H1 (cell line): ENCODE data around the gene CHD9NB. TPM values are rescaled to one million over a fixed set of nuclear protein-coding genes. Genes with fewer than 3 reads are reported as not detected.

Experiments
- CTCF ChIA-PET: fragments of 300-600 bp; sonication (Branson Sonifier 250); formaldehyde crosslinking; loops from one replicate; lab custom pipeline; 2021; ENCODE audit not compliant: partially characterized antibody; lab: Charles Lee
- POLR2A ChIA-PET: fragments of 300-600 bp; sonication (Branson Sonifier 250); formaldehyde crosslinking; loops from one replicate; lab custom pipeline; 2021; ENCODE audit warnings: inconsistent platforms; ENCODE audit not compliant: partially characterized antibody; lab: Charles Lee
- DNase-seq, 2 experiments: peaks; one replicate each; pipeline versions ENCODE4 v3.0.0 to v3.0.0-alpha.2; 2010 to 2022; ENCODE audit warnings: low spot score in 2 of 2, low read depth in 1 of 2, mixed read lengths in 1 of 2
- FAIRE-seq: peaks from 2 replicates; lab custom pipeline; 2011; peaks lifted over from hg19 to GRCh38; lab: Jason Lieb, UNC
- H2AFZ ChIP-seq: 2 replicates; pipeline ENCODE4 v1.8.1; 2012; ENCODE audit warnings: low read length, inconsistent platforms
- H2AK5ac ChIP-seq: 2 replicates; pipeline ENCODE4 v1.6.1; 2013; ENCODE audit warnings: low read depth, low read length
- H2BK120ac ChIP-seq: replicated peaks from 2 replicates; pipeline ENCODE3; 2013; ENCODE audit warnings: low read depth, low read length, inconsistent platforms
- H2BK12ac ChIP-seq: 2 replicates; pipeline ENCODE4 v1.6.1; 2013; ENCODE audit warnings: low read depth, low read length
- H2BK15ac ChIP-seq: 2 replicates; pipeline ENCODE4 v1.6.1; 2013; ENCODE audit warnings: low read length
- H2BK20ac ChIP-seq: 2 replicates; pipeline ENCODE4 v1.6.1; 2013; ENCODE audit warnings: low read length
- H2BK5ac ChIP-seq: 2 replicates; pipeline ENCODE4 v1.6.1; 2013; ENCODE audit warnings: low read depth, low read length
- H3K14ac ChIP-seq: 2 replicates; pipeline ENCODE4 v1.6.1; 2013; ENCODE audit warnings: inconsistent platforms; ENCODE audit not compliant: insufficient read length
- H3K18ac ChIP-seq: 2 replicates; pipeline ENCODE4 v1.6.1; 2013; ENCODE audit warnings: low read length; ENCODE audit errors: extremely low read depth
- H3K23ac ChIP-seq: 2 replicates; pipeline ENCODE4 v1.6.1; 2013; ENCODE audit warnings: inconsistent platforms; ENCODE audit not compliant: insufficient read length
- H3K23me2 ChIP-seq: 2 replicates; pipeline ENCODE4 v1.6.1; 2013; ENCODE audit warnings: low read depth, low read length
- H3K27ac ChIP-seq: 2 replicates; pipeline ENCODE4 v1.6.1; 2011; ENCODE audit warnings: low read depth, low read length, inconsistent platforms
- H3K27me3 ChIP-seq, 4 experiments: replicated peaks in 1 of 4; 1 replicate in 1 of 4; 2 replicates in 3 of 4; pipeline versions ENCODE4 v1.6.1 to v1.8.1; 2011 to 2013; ENCODE audit warnings: low read length in 3 of 4, mild to moderate bottlenecking in 3 of 4, inconsistent platforms in 2 of 4, mixed read lengths in 2 of 4, moderate library complexity in 1 of 4; ENCODE audit not compliant: control insufficient read depth in 3 of 4, insufficient read depth in 3 of 4; ENCODE audit errors: extremely low read depth in 1 of 4
- H3K36me3 ChIP-seq, 4 experiments: 2 replicates each; pipeline versions ENCODE4 v1.6.1 to v1.8.1; 2011 to 2013; ENCODE audit warnings: mild to moderate bottlenecking in 4 of 4, low read length in 3 of 4, moderate library complexity in 2 of 4, control low read depth in 1 of 4, inconsistent platforms in 1 of 4; ENCODE audit not compliant: insufficient read depth in 4 of 4, control insufficient read depth in 2 of 4
- H3K4ac ChIP-seq: replicated peaks from 2 replicates; pipeline ENCODE3; 2013; ENCODE audit warnings: low read length, low read depth, mixed read lengths, inconsistent platforms; ENCODE audit not compliant: insufficient read length
- H3K4me1 ChIP-seq, 4 experiments: replicated peaks in 1 of 4; 1 replicate in 1 of 4; 2 replicates in 3 of 4; pipeline versions ENCODE4 v1.6.1 to v1.8.1; 2011 to 2013; ENCODE audit warnings: low read length in 3 of 4, inconsistent platforms in 2 of 4, mixed read lengths in 1 of 4; ENCODE audit not compliant: insufficient read depth in 4 of 4, control insufficient read depth in 3 of 4
- H3K4me2 ChIP-seq, 2 experiments: 2 replicates each; pipeline versions ENCODE4 v1.6.1 to v1.8.1; 2011 to 2013; ENCODE audit warnings: low read depth in 2 of 2, low read length in 2 of 2, control low read depth in 1 of 2, inconsistent platforms in 1 of 2, mild to moderate bottlenecking in 1 of 2; ENCODE audit not compliant: insufficient read depth in 1 of 2
- H3K4me3 ChIP-seq, 4 experiments: fragments of 200-600, 300-600 bp in 1 of 4; sonication (generic), shearing (Covaris generic), sonication (Bioruptor Twin) in 1 of 4; 2 replicates each; pipeline versions ENCODE4 v1.5.1 to v1.8.1; 2011 to 2016; ENCODE audit warnings: low read length in 4 of 4, low read depth in 3 of 4, control low read depth in 2 of 4, inconsistent platforms in 2 of 4, mild to moderate bottlenecking in 2 of 4, mixed read lengths in 1 of 4, moderate library complexity in 1 of 4; ENCODE audit not compliant: insufficient read depth in 2 of 4; ENCODE audit errors: extremely low read depth in 1 of 4
- H3K56ac ChIP-seq: replicated peaks from 2 replicates; pipeline ENCODE3; 2013; ENCODE audit warnings: low read depth, mild to moderate bottlenecking, mixed read lengths, low read length, inconsistent platforms; ENCODE audit not compliant: insufficient read length
- H3K79me1 ChIP-seq: 2 replicates; pipeline ENCODE4 v1.6.1; 2013; ENCODE audit warnings: low read depth, low read length, control low read depth
- H3K79me2 ChIP-seq, 2 experiments: 2 replicates each; pipeline versions ENCODE4 v1.6.1 to v1.8.1; 2012 to 2013; ENCODE audit warnings: low read length in 2 of 2, mild to moderate bottlenecking in 2 of 2, inconsistent platforms in 1 of 2; ENCODE audit not compliant: insufficient read depth in 2 of 2, control insufficient read depth in 1 of 2
- H3K9ac ChIP-seq, 4 experiments: replicated peaks in 1 of 4; 1 replicate in 1 of 4; 2 replicates in 3 of 4; pipeline versions ENCODE4 v1.6.1 to v1.8.1; 2011 to 2013; ENCODE audit warnings: low read depth in 3 of 4, low read length in 3 of 4, control low read depth in 2 of 4, mild to moderate bottlenecking in 2 of 4, moderate library complexity in 2 of 4, inconsistent platforms in 1 of 4; ENCODE audit errors: extremely low read depth in 1 of 4
- H3K9me3 ChIP-seq, 2 experiments: 2 replicates each; pipeline versions ENCODE4 v1.6.1 to v1.8.1; 2012 to 2013; ENCODE audit warnings: mild to moderate bottlenecking in 2 of 2, moderate library complexity in 2 of 2, control low read depth in 1 of 2, inconsistent platforms in 1 of 2, low read depth in 1 of 2, low read length in 1 of 2, mixed read lengths in 1 of 2; ENCODE audit not compliant: insufficient read depth in 2 of 2
- H4K20me1 ChIP-seq, 2 experiments: replicated peaks in 1 of 2; 2 replicates each; pipeline versions ENCODE3 to v1.8.1; 2011 to 2013; ENCODE audit warnings: inconsistent platforms in 2 of 2, low read length in 2 of 2, mild to moderate bottlenecking in 1 of 2; ENCODE audit not compliant: insufficient read depth in 2 of 2, control insufficient read depth in 1 of 2
- H4K5ac ChIP-seq: 2 replicates; pipeline ENCODE4 v1.6.1; 2013; ENCODE audit warnings: low read length, low read depth, mixed read lengths, inconsistent platforms; ENCODE audit not compliant: insufficient read length
- H4K8ac ChIP-seq: 2 replicates; pipeline ENCODE4 v1.8.0; 2013; ENCODE audit warnings: mild to moderate bottlenecking, moderate library complexity, low read length, inconsistent platforms; ENCODE audit not compliant: insufficient read depth; ENCODE audit errors: extremely low read depth
- H4K91ac ChIP-seq: replicated peaks from 2 replicates; pipeline ENCODE3; 2013; ENCODE audit warnings: low read length, mixed read lengths, inconsistent platforms; ENCODE audit not compliant: insufficient read length
- BCL11A ChIP-seq, 2 experiments: IDR thresholded peaks; one replicate each; pipeline ENCODE4 v1.6.1; 2011; ENCODE audit warnings: low read depth in 2 of 2, low read length in 2 of 2, mild to moderate bottlenecking in 2 of 2
- CBX8 ChIP-seq: fragments of 300-800, 300-1000 bp; sonication (generic); IDR thresholded peaks from 2 replicates; pipeline ENCODE4 v1.7.1; 2016; ENCODE audit warnings: low read depth, low read length, borderline replicate concordance
- CEBPB ChIP-seq: IDR thresholded peaks from 2 replicates; pipeline ENCODE4 v1.6.1; 2012; ENCODE audit warnings: low read depth, low read length
- CTBP2 ChIP-seq: IDR thresholded peaks from 2 replicates; pipeline ENCODE4 v1.7.0; 2011; ENCODE audit warnings: borderline replicate concordance, mild to moderate bottlenecking, moderate library complexity, mixed read lengths, low read length; ENCODE audit not compliant: insufficient read depth, insufficient read length
- CTCF ChIP-seq, 3 experiments: IDR thresholded peaks; 1 replicate in 2 of 3; 2 replicates in 1 of 3; pipeline versions ENCODE4 v1.5.1 to v1.6.1; 2011; ENCODE audit warnings: low read length in 3 of 3, mild to moderate bottlenecking in 3 of 3, inconsistent platforms in 2 of 3, low read depth in 1 of 3, moderate library complexity in 1 of 3; ENCODE audit not compliant: insufficient read depth in 1 of 3; ENCODE audit errors: control extremely low read depth in 1 of 3
- POU5F1 ChIP-seq: IDR thresholded peaks from 2 replicates; pipeline ENCODE4 v1.6.1; 2011; ENCODE audit warnings: low read depth, mild to moderate bottlenecking, low read length, moderate library complexity
- WGBS, 2 experiments: shearing (Covaris generic) in 1 of 2; methylation state at CpG; one replicate each; pipeline versions ENCODE4 v1.1.6 to v1.1.7; 2013 to 2015; ENCODE audit warnings: low lambda C conversion rate in 2 of 2, mixed read lengths in 2 of 2, inconsistent platforms in 1 of 2, low coverage in 1 of 2, missing lambda C conversion rate in 1 of 2; ENCODE audit not compliant: insufficient replicate concordance in 2 of 2, insufficient coverage in 1 of 2, insufficient read length in 1 of 2; ENCODE audit errors: extremely low coverage in 1 of 2, missing lambda C conversion rate in 1 of 2; 5-methylcytosine and 5-hydroxymethylcytosine counted together
- polyA plus RNA-seq, 7 experiments: library from polyadenylated mRNA; depleted of rRNA in 3 of 7; stranded (reverse) in 5 of 7; unstranded in 2 of 7; fragments of >200 nt in 5 of 7; fragments of 200-250 nt in 2 of 7; gene quantifications; 1 replicate in 5 of 7; 2 replicates in 1 of 7; 4 replicates in 1 of 7; pipeline versions ENCODE4 v1.2.1 to v1.2.3, GENCODE V29; 2011 to 2013; ENCODE audit warnings: missing spikeins in 2 of 7, mixed read lengths in 2 of 7
- total RNA-seq: library from RNA; stranded (reverse); fragmentation: NEBNext Ultra II Directional; extraction: Animal tissue kit (Norgen Biotek cat#: 25700); gene quantifications from 2 replicates; pipeline ENCODE4 v1.2.1, GENCODE V29; 2021

The CHD9NB gene
- total and polyA plus RNA-seq, 2 of the 8 experiments (the other 6 are each of a cell fraction or from before 2014, with no cell fraction given): 4.5 to 5.9 TPM

- no peak overlapping the region for H2AFZ ChIP-seq
- peaks cover 0 to 16% of the 10 kb centered on the region in 2 experiments; a peak in 2 of 4 replicates for H3K79me2 ChIP-seq
- peak overlapping the region; percentile 74 for H3K4ac ChIP-seq
- TF ChIP-seq CBX8: no peak
- no peak for TF ChIP-seq BCL11A (IDR thresholded peaks at IDR 0.05; ENCODE audit: low read depth in 2 of 2, low read length in 2 of 2)
- TF ChIP-seq POU5F1: no peak
- TF ChIP-seq CTBP2: peak; percentile 85
- TF ChIP-seq CEBPB: no peak
- no peak for TF ChIP-seq CTCF (IDR thresholded peaks at IDR 0.05; ENCODE audit: control extremely low read depth in 1 of 3, insufficient read depth in 1 of 3, low read depth in 1 of 3, low read length in 3 of 3)
These were observed 46.8 kb upstream of the CHD9NB start for GRCh38 chr16:53099318-53100130.

More at GRCh38 chr16:53099318-53100130, 46.8 kb upstream of the CHD9NB start:
- Histone ChIP-seq H2BK120ac (peak overlapping the region; percentile 74), H3K56ac (peak overlapping the region; percentile 74), H3K27ac (peak overlapping the region; percentile 24; the same call in 1 of the 2 replicates), H3K79me1 (no peaks in the 10 kb centered on the region), H3K27me3 (no peaks in the 10 kb centered on the region), H2AK5ac (peak overlapping the region; percentile 16; the same call in 1 of the 2 replicates), H3K18ac (peak overlapping the region; percentile 74; the same call in 1 of the 2 replicates), H2BK12ac (peak overlapping the region; percentile 98), H2BK20ac (0 out of 2 replicates have a peak overlapping the region, but pooled peaks have one; percentile 97), H3K14ac (no peak overlapping the region), H4K5ac (peak overlapping the region; percentile 51), H4K91ac (peak overlapping the region; percentile 46), H3K4me3 (peak overlapping the region; percentile 31 to 64 (median 40)), H3K9me3 (no peaks in the 10 kb centered on the region), H3K23ac (no peak overlapping the region), H2BK5ac (peak overlapping the region; percentile 95), H2BK15ac (no peak overlapping the region), H3K36me3 (no peaks in the 10 kb centered on the region), H4K20me1 (no peaks in the 10 kb centered on the region), H3K23me2 (0 out of 2 replicates have a peak, but pooled peaks cover 4% of the 10 kb centered on the region), H3K4me2 (peak overlapping the region; percentile 70 to 79), H3K9ac (peak overlapping the region in 3 of 4 experiments; percentile 6 to 39 (median 28); a peak in 6 of 7 replicates), H3K4me1 (peaks cover 5 to 12% (median 9%) of the 10 kb centered on the region in 4 experiments), H4K8ac (peak overlapping the region; percentile 88)
- ChIA-PET CTCF (interaction anchor here (0.9 to 2.4 kb wide), 9 partner anchors 11 to 118 kb away, joined by 3 to 12 read pairs (median 5); partner anchors contain the start of gene CHD9), POLR2A (interaction anchor here (0.6 to 3.4 kb wide), 13 partner anchors 8 to 109 kb away, joined by 3 to 15 read pairs (median 4); partner anchors contain the start of gene CHD9)
- DNase-seq: peak; percentile 88 to 93
- peak; percentile 70 for FAIRE-seq
- 6% methylated on average over 23 of the region's 26 CpGs; no CpG with 5 or more reads in 1 of the 2 experiments for WGBS, 2 experiments
